Hypothalamus (tissue), 51 donors: ENCODE data around the gene OBP2A.

Experiments
- DNase-seq, 51 donors: peaks; one replicate each; lab custom pipeline; 2025; lab: John Stamatoyannopoulos, UW

Gene OBP2A

DNA sequence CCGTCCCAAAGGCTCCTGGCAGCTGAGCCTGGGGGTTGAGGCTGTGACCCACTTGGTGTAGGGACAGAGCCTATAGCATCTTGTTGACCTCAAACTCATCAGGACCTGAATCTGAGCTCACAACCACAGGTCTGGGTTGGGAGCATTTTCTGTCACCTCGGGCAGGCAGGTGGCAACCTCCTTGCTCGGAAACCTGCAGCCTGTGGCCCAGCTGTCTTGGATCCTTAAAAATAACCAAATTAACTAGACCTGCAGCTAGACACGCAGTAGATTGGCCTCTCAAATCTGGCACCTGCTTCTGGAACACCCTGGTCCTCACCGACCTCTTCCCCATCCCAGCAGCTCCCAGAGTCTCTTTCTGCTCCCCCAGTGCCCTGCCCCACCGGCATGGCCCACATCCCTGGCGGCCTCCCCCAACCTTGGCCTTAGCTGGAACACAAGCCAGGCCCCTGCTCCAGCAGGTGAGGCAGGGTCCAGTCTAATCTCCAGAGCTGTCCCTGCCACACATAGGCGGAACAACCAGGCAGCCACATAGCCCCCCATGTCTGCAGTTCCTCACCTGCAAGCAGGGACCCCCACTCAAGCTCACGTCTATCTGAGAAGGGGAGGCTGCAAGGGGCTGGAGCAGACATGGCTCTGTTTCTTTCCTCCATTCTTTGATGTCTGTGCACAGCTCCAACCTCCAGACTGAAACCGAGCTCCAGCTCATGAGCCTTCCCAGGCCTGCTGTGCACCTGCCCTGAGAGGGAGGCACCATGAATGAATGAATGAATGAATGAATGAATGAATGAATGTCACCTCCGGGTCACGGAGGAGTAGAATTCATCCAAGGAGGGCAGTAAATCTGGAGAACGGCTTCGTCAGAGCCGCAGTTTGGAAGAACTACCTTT lies 43.9 kb downstream of the OBP2A start:
- no peak for DNase-seq

DNA sequence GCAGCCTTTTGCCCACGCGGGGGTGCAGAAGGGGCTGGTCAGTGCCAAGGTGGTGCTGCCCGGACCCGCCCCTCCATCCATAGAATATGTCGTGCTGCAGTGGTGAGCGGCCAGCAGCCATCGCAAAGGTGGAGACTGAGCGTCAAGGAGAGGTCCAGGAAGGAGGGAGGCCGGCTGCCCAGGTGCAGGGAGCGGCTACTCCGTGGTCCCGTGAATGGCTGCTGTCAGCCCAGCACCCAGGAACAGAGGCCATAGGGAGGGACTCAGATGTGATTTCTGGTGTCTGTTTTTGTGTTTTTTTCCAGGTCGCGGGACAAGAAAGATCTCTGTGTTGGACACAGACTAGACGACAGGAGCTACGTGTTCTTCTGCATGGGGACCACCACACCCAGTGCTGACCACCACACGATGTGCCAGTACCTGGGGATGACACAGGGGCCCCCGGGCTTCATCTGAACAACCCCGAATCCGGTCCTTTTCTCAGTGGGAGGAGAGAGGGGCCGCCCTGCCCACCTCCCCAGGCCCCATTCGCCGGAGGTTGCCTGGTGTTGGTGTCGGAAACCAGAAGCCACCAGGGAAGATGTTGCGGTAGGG lies 44.7 kb downstream of the OBP2A start:
- no peak for DNase-seq

DNA sequence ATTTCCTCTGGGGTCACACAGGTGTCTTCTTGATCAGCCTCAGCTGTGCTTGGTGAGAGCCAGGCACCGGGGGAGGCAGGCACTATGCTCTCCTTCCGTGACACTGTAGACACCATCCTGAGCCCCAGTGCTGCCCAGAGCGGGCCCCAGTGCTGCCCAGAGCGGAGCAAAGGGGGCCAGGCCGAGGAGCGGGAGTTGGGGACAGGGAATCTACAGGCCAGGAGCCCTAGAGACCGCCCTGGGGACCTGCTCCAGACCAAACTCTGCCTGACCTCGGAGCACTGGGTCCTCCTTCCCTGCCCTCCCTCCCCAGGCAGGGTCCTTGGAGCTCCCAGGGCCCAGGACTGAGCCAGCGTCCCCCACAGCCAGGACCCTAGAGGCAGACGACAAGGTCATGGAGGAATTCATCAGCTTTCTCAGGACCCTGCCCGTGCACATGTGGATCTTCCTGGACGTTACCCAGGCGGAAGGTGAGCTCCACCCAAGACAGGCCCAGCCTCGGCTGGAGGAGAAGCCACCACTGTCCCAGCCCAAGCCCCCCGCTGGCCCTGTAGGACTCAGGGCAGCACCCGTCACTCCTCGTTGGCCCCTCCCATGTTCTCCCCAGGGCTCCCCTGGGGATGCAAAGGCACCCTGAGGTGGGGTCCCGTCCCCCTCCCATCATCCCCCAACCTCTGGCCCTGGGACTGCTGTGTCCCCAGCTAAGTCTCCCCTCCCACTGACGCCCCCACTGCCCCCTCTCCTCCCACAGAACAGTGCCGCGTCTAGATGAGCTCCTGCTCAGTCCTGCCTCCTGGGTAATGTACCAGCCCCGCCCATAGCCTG lies 45.8 kb downstream of the OBP2A start:
- DNase-seq, result no peak

DNA sequence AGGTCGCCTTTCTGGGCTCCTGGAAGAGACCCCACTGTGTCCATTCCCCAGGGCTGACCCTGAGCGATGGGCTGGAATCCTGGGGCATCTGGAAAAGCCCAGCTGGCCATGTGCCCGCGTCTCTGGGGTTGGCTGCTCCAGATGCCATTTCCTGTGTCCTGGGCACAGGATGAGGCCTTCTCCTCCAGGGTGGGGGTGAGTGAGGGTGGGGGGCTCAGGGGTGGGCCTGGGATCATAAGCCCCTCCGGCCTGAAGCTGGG lies 46.3 kb downstream of the OBP2A start:
- no peak for DNase-seq

DNA sequence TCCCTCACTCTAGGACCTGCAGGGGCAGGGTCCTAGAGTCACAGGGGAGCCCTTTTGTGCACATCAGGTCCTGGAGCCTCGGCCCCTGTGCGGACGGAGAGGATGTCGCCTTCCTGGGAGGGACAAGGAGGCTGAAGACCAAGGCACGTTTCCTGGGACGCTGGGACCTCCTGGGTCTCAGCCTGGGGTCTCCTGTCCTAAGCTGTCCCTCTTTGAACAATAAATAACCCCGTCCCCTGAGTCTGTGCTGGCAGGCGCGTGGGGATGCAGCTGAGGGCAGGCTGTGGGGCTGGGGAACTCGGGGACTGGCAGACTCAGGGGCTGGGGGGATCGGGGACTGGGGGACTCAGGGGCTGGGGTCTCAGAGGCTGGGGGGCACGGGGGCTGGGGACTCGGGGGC lies 46.7 kb downstream of the OBP2A start:
- DNase-seq, result no peak

DNA sequence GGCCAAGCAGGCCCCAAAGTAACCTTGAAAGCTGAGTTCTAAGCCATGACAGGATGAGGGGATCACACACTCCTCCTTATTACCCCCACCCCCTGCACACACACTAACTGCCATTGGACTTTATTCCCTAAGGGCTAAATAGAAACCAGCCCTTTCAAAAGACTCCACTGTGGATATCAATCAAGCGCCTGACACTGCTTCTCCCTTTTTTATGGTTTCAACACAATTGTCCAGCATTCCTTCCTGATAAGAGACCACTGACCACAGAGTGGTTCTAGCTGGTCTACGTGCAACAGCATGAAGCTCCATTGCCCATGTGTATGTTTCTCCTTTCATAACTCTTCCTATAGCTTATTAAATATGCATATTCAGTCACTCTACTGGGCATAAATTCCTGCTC lies 50.3 kb downstream of the OBP2A start:
- DNase-seq, result no peak
